ENCODE results near the gene LMO3. TPM values are rescaled to one million over a fixed set of nuclear protein-coding genes. Genes with fewer than 3 reads are reported as not detected.

The LMO3 gene
- total and polyA plus RNA-seq, 2 experiments from 2014 or later: 5.0 to 13.5 TPM

- no peaks in the 10 kb centered on the region for H3K79me2 ChIP-seq
- peaks cover 30% of the 10 kb centered on the region for H3K27me3 ChIP-seq
- H3K4me2 ChIP-seq: peak overlapping the region; percentile 94
- H2AFZ ChIP-seq: no peak overlapping the region
- 58% methylated on average over 2 of the region's 2 CpGs for WGBS (ENCODE audit: low lambda C conversion rate, missing lambda C conversion rate)
- no peaks in the 10 kb centered on the region for H3K36me3 ChIP-seq (replicated peaks; ENCODE audit: insufficient read depth, low read depth)
- no peaks in the 10 kb centered on the region for H4K20me1 ChIP-seq (ENCODE audit: insufficient read depth, poor library complexity, severe bottlenecking)
- peaks cover 14% of the 10 kb centered on the region for H3K4me1 ChIP-seq (ENCODE audit: insufficient read depth)
- no peaks in the 10 kb centered on the region for H3K9me2 ChIP-seq (replicated peaks; ENCODE audit: insufficient read depth)
- TF ChIP-seq CTCF (IDR thresholded peaks at IDR 0.05; ENCODE audit: poor library complexity) (no peak), EZH2 (IDR thresholded peaks at IDR 0.05; ENCODE audit: borderline replicate concordance) (no peak), EZH2phosphoT487 (IDR thresholded peaks at IDR 0.05; ENCODE audit: low read depth, severe bottlenecking, unreplicated experiment) (no peak)
- no peaks in the 10 kb centered on the region for H3K9me3 ChIP-seq (ENCODE audit: low read depth)
- no peak overlapping the region for H3K27ac ChIP-seq
- no peak overlapping the region for H3K4me3 ChIP-seq
- DNase-seq (ENCODE audit: low spot score): no peak
These were observed 3.5 kb downstream of the LMO3 start for GRCh38 chr12:16602412-16602811.

- Histone ChIP-seq H3K4me3 (no peak overlapping the region), H3K27me3 (peaks cover 13% of the 10 kb centered on the region), H3K36me3 (replicated peaks; ENCODE audit: insufficient read depth, low read depth) (no peaks in the 10 kb centered on the region), H4K20me1 (ENCODE audit: insufficient read depth, poor library complexity, severe bottlenecking) (no peaks in the 10 kb centered on the region), H3K9me2 (replicated peaks; ENCODE audit: insufficient read depth) (no peaks in the 10 kb centered on the region), H3K27ac (no peak overlapping the region), H3K4me1 (ENCODE audit: insufficient read depth) (peaks cover 9% of the 10 kb centered on the region), H3K4me2 (no peak overlapping the region), H3K9me3 (ENCODE audit: low read depth) (no peaks in the 10 kb centered on the region), H2AFZ (no peak overlapping the region), H3K79me2 (no peaks in the 10 kb centered on the region)
- DNase-seq (ENCODE audit: low spot score): no peak
- TF ChIP-seq CTCF (IDR thresholded peaks at IDR 0.05; ENCODE audit: poor library complexity) (no peak), EZH2 (IDR thresholded peaks at IDR 0.05; ENCODE audit: borderline replicate concordance) (no peak), EZH2phosphoT487 (IDR thresholded peaks at IDR 0.05; ENCODE audit: low read depth, severe bottlenecking, unreplicated experiment) (no peak)
- WGBS (ENCODE audit: low lambda C conversion rate, missing lambda C conversion rate): 64% methylated on average over 5 of the region's 5 CpGs
These were observed 5.4 kb downstream of the LMO3 start for GRCh38 chr12:16600525-16600924.

GRCh38 chr12:16599081-16599480 lies 6.9 kb downstream of the LMO3 start:
- Histone ChIP-seq H3K79me2 (no peaks in the 10 kb centered on the region), H3K9me3 (ENCODE audit: low read depth) (no peaks in the 10 kb centered on the region), H2AFZ (no peak overlapping the region), H3K36me3 (replicated peaks; ENCODE audit: insufficient read depth, low read depth) (no peaks in the 10 kb centered on the region), H3K27me3 (peaks cover 1% of the 10 kb centered on the region), H3K4me1 (ENCODE audit: insufficient read depth) (no peaks in the 10 kb centered on the region), H3K27ac (no peak overlapping the region), H3K9me2 (replicated peaks; ENCODE audit: insufficient read depth) (no peaks in the 10 kb centered on the region), H4K20me1 (ENCODE audit: insufficient read depth, poor library complexity, severe bottlenecking) (no peaks in the 10 kb centered on the region), H3K4me3 (no peak overlapping the region), H3K4me2 (no peak overlapping the region)
- TF ChIP-seq EZH2 (IDR thresholded peaks at IDR 0.05; ENCODE audit: borderline replicate concordance) (no peak), CTCF (IDR thresholded peaks at IDR 0.05; ENCODE audit: poor library complexity) (no peak), EZH2phosphoT487 (IDR thresholded peaks at IDR 0.05; ENCODE audit: low read depth, severe bottlenecking, unreplicated experiment) (no peak)
- DNase-seq (ENCODE audit: low spot score): no peak
- 92% methylated on average over 6 of the region's 6 CpGs for WGBS (ENCODE audit: low lambda C conversion rate, missing lambda C conversion rate)

GRCh38 chr12:16594797-16595196 lies 11.2 kb downstream of the LMO3 start:
- H3K79me2 ChIP-seq: no peaks in the 10 kb centered on the region
- no peaks in the 10 kb centered on the region for H3K9me3 ChIP-seq (ENCODE audit: low read depth)
- no peak for DNase-seq (ENCODE audit: low spot score)
- no peaks in the 10 kb centered on the region for H3K4me1 ChIP-seq (ENCODE audit: insufficient read depth)
- H3K27me3 ChIP-seq: no peaks in the 10 kb centered on the region
- no peaks in the 10 kb centered on the region for H3K9me2 ChIP-seq (replicated peaks; ENCODE audit: insufficient read depth)
- H3K4me2 ChIP-seq: no peak overlapping the region
- no peak overlapping the region for H2AFZ ChIP-seq
- no peaks in the 10 kb centered on the region for H3K36me3 ChIP-seq (replicated peaks; ENCODE audit: insufficient read depth, low read depth)
- TF ChIP-seq EZH2phosphoT487 (IDR thresholded peaks at IDR 0.05; ENCODE audit: low read depth, severe bottlenecking, unreplicated experiment) (no peak), CTCF (IDR thresholded peaks at IDR 0.05; ENCODE audit: poor library complexity) (no peak), EZH2 (IDR thresholded peaks at IDR 0.05; ENCODE audit: borderline replicate concordance) (no peak)
- no peak overlapping the region for H3K27ac ChIP-seq
- H3K4me3 ChIP-seq: no peak overlapping the region
- no peaks in the 10 kb centered on the region for H4K20me1 ChIP-seq (ENCODE audit: insufficient read depth, poor library complexity, severe bottlenecking)

Data from hepatocyte (in vitro differentiated cells).